B cell (primary cell): Measurements from ENCODE around the gene TMC2. TPM values are rescaled to one million over a fixed set of nuclear protein-coding genes. Genes with fewer than 3 reads are reported as not detected.

Experiments used
- ATAC-seq: fragments of 200-7000 bp; cut with Tn5 transposase; one replicate; pipeline ENCODE4 v1.10.0; 2021; ENCODE audit warnings: low read depth, mild to moderate bottlenecking, moderate number of reproducible peaks, moderate library complexity
- CTCF ChIA-PET: fragments of 350-600 bp; sonication (Branson Sonifier 250); formaldehyde crosslinking; loops from one replicate; lab custom pipeline; 2021; ENCODE audit warnings: antibody characterized with exemption, inconsistent platforms; lab: Charles Lee
- POLR2A ChIA-PET: fragments of 350-600 bp; sonication (Branson Sonifier 250); formaldehyde crosslinking; loops from one replicate; lab custom pipeline; 2021; ENCODE audit warnings: antibody characterized with exemption; lab: Charles Lee
- DNase-seq: peaks from one replicate; pipeline ENCODE4 v3.0.0; 2013
- H2AFZ ChIP-seq: 2 replicates; pipeline ENCODE4 v1.6.1; 2012; ENCODE audit warnings: mild to moderate bottlenecking, low read depth, low read length; ENCODE audit not compliant: insufficient read depth, poor library complexity, severe bottlenecking
- H3K27ac ChIP-seq, 2 donors: 1 replicate in 1 of 2; 2 replicates in 1 of 2; pipeline ENCODE4 v1.5.1; 2012 to 2013; ENCODE audit warnings: low read length in 2 of 2, mild to moderate bottlenecking in 2 of 2, moderate library complexity in 1 of 2
- H3K27me3 ChIP-seq, 4 experiments: fragments of 200-600 bp in 1 of 4; sonication (generic) in 1 of 4; replicated peaks in 1 of 4; 1 replicate in 2 of 4; 2 replicates in 2 of 4; pipeline versions ENCODE4 v1.6.1 to v1.7.0; 2013 to 2016; ENCODE audit warnings: low read length in 3 of 4, mild to moderate bottlenecking in 2 of 4, mixed read lengths in 1 of 4, moderate library complexity in 1 of 4; ENCODE audit not compliant: insufficient read depth in 4 of 4, control insufficient read depth in 3 of 4; ENCODE audit errors: control extremely low read depth in 1 of 4
- H3K36me3 ChIP-seq, 2 experiments: replicated peaks in 1 of 2; 1 replicate in 1 of 2; 2 replicates in 1 of 2; pipeline versions ENCODE4 v1.6.1 to v1.7.1; 2013; ENCODE audit warnings: low read length in 1 of 2; ENCODE audit not compliant: insufficient read depth in 2 of 2, control insufficient read depth in 1 of 2; ENCODE audit errors: control extremely low read depth in 1 of 2, extremely low read depth in 1 of 2
- H3K4me1 ChIP-seq, 2 donors: fragments of 200-600 bp in 1 of 2; sonication (generic) in 1 of 2; 1 replicate in 1 of 2; 2 replicates in 1 of 2; pipeline versions ENCODE4 v1.5.1 to v1.6.1; 2013 to 2017; ENCODE audit warnings: low read length in 2 of 2; ENCODE audit not compliant: control insufficient read depth in 2 of 2, insufficient read depth in 2 of 2
- H3K4me2 ChIP-seq: replicated peaks from 2 replicates; pipeline ENCODE3; 2012; ENCODE audit warnings: mild to moderate bottlenecking, low read depth, low read length; ENCODE audit not compliant: poor library complexity, severe bottlenecking
- H3K4me3 ChIP-seq, 5 experiments: fragments of 200-600 bp in 1 of 5; sonication (generic) in 1 of 5; 1 replicate in 3 of 5; 2 replicates in 2 of 5; pipeline versions ENCODE4 v1.5.1 to v1.7.0; 2011 to 2016; ENCODE audit warnings: low read length in 4 of 5, mild to moderate bottlenecking in 4 of 5, low read depth in 2 of 5, control low read depth in 1 of 5, moderate library complexity in 1 of 5; ENCODE audit not compliant: insufficient read depth in 1 of 5; ENCODE audit errors: control extremely low read depth in 1 of 5, extremely low read depth in 1 of 5
- H3K79me2 ChIP-seq: fragments of 200-600 bp; sonication (generic); one replicate; pipeline ENCODE4 v1.6.0; 2016; ENCODE audit warnings: low read length; ENCODE audit not compliant: control insufficient read depth, insufficient read depth
- H3K9ac ChIP-seq: fragments of 200-600 bp; sonication (generic); 2 replicates; pipeline ENCODE4 v1.6.1; 2017; ENCODE audit warnings: mild to moderate bottlenecking, low read length, moderate library complexity
- H3K9me3 ChIP-seq, 3 donors: one replicate each; pipeline versions ENCODE4 v1.6.1 to v1.7.1; 2013; ENCODE audit warnings: low read length in 2 of 3; ENCODE audit not compliant: control insufficient read depth in 2 of 3, insufficient read depth in 1 of 3; ENCODE audit errors: control extremely low read depth in 1 of 3
- H4K20me1 ChIP-seq: 2 replicates; pipeline ENCODE4 v1.6.0; 2012; ENCODE audit warnings: mild to moderate bottlenecking, low read length; ENCODE audit not compliant: insufficient read depth, control insufficient read depth, poor library complexity, severe bottlenecking
- H3K27ac Mint-ChIP-seq: one replicate; pipeline ENCODE4 v1.8.0; 2021; ENCODE audit warnings: mixed read lengths
- H3K27me3 Mint-ChIP-seq: one replicate; pipeline ENCODE4 v1.8.0; 2021; ENCODE audit warnings: mixed read lengths
- H3K4me1 Mint-ChIP-seq: one replicate; pipeline ENCODE4 v1.8.0; 2021; ENCODE audit warnings: mixed read lengths
- H3K4me3 Mint-ChIP-seq: one replicate; pipeline ENCODE4 v1.8.0; 2021; ENCODE audit warnings: mixed read lengths
- H3K9me3 Mint-ChIP-seq: one replicate; pipeline ENCODE4 v1.8.0; 2022; ENCODE audit warnings: mixed read lengths; ENCODE audit not compliant: insufficient read depth
- EZH2 ChIP-seq: IDR thresholded peaks from 2 replicates; pipeline ENCODE4 v1.6.1; 2012; ENCODE audit warnings: borderline replicate concordance, low read depth, mild to moderate bottlenecking, moderate library complexity, low read length; ENCODE audit not compliant: insufficient read depth, poor library complexity, severe bottlenecking
- WGBS: methylation state at CpG from one replicate; pipeline ENCODE4 v1.1.5; 2013; ENCODE audit warnings: missing lambda C conversion rate; ENCODE audit not compliant: insufficient coverage; 5-methylcytosine and 5-hydroxymethylcytosine counted together
- intact Hi-C: fragments of 100-400 bp; cut with micrococcal nuclease; formaldehyde crosslinking; loops from one replicate; pipeline ENCODE4 v1.10.0; 2022
- polyA plus RNA-seq: library from polyadenylated mRNA; depleted of rRNA; stranded (reverse); fragments of >200 nt; gene quantifications from 2 replicates; pipeline ENCODE4 v1.2.3, GENCODE V29; 2012
- total RNA-seq, 2 donors: library from RNA; stranded (reverse); fragments of 120-200 nt in 1 of 2; gene quantifications; 1 replicate in 1 of 2; 2 replicates in 1 of 2; pipeline versions ENCODE4 v1.2.3 to v1.2.4, GENCODE V29; 2013 to 2022
- TF ChIP-seq, protein P1 (sequence below): fragments of 200-600 bp; IDR thresholded peaks from one replicate; pipeline ENCODE4 v1.8.0; 2022; ENCODE audit warnings: antibody characterized with exemption, mild to moderate bottlenecking

Gene TMC2
- total and polyA plus RNA-seq, 2 donors (not counting 1 experiment from before 2014, with no cell fraction given): not detected

DNA sequence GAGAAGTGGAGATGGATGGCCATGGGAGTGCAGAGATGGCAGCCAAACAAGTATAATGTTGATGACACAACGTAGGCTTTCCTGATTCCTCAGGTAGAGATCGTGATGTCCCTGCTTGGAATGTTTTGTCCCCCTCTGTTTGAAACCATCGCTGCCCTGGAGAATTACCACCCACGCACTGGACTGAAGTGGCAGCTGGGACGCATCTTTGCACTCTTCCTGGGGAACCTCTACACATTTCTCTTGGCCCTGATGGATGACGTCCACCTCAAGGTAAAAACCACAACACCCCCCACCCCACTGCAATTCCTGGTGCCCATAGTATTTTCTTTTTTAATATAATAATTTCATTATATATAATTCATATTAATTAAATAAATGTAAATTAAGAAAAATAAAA, 74.0 kb downstream of the TMC2 start:
- ChIA-PET CTCF (no interaction called here), POLR2A (no interaction called here)
- TF ChIP-seq, protein P1, sequence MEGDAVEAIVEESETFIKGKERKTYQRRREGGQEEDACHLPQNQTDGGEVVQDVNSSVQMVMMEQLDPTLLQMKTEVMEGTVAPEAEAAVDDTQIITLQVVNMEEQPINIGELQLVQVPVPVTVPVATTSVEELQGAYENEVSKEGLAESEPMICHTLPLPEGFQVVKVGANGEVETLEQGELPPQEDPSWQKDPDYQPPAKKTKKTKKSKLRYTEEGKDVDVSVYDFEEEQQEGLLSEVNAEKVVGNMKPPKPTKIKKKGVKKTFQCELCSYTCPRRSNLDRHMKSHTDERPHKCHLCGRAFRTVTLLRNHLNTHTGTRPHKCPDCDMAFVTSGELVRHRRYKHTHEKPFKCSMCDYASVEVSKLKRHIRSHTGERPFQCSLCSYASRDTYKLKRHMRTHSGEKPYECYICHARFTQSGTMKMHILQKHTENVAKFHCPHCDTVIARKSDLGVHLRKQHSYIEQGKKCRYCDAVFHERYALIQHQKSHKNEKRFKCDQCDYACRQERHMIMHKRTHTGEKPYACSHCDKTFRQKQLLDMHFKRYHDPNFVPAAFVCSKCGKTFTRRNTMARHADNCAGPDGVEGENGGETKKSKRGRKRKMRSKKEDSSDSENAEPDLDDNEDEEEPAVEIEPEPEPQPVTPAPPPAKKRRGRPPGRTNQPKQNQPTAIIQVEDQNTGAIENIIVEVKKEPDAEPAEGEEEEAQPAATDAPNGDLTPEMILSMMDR: no peak
- no peak for TF ChIP-seq EZH2
- Histone ChIP-seq H3K9me3 (peaks cover 4 to 17% (median 14%) of the 10 kb centered on the region in 3 donors), H3K79me2 (no peaks in the 10 kb centered on the region), H3K4me1 (no peaks in the 10 kb centered on the region), H3K4me2 (no peak overlapping the region), H2AFZ (no peak overlapping the region), H3K4me3 (no peak overlapping the region), H3K9ac (no peak overlapping the region), H3K27ac (no peak overlapping the region), H3K27me3 (peaks cover 0 to 24% (median 4%) of the 10 kb centered on the region in 4 experiments), H3K36me3 (no peaks in the 10 kb centered on the region), H4K20me1 (no peaks in the 10 kb centered on the region)
- intact Hi-C loops: no loop called here
- 94% methylated on average over 5 of the region's 6 CpGs for WGBS
- peaks cover 36% of the 10 kb centered on the region for H3K27me3 Mint-ChIP-seq
- no peak overlapping the region for H3K4me3 Mint-ChIP-seq
- H3K27ac Mint-ChIP-seq: no peak overlapping the region
- no peak for ATAC-seq
- DNase-seq: no peak
- no peaks in the 10 kb centered on the region for H3K4me1 Mint-ChIP-seq
- peaks cover 2% of the 10 kb centered on the region for H3K9me3 Mint-ChIP-seq

DNA sequence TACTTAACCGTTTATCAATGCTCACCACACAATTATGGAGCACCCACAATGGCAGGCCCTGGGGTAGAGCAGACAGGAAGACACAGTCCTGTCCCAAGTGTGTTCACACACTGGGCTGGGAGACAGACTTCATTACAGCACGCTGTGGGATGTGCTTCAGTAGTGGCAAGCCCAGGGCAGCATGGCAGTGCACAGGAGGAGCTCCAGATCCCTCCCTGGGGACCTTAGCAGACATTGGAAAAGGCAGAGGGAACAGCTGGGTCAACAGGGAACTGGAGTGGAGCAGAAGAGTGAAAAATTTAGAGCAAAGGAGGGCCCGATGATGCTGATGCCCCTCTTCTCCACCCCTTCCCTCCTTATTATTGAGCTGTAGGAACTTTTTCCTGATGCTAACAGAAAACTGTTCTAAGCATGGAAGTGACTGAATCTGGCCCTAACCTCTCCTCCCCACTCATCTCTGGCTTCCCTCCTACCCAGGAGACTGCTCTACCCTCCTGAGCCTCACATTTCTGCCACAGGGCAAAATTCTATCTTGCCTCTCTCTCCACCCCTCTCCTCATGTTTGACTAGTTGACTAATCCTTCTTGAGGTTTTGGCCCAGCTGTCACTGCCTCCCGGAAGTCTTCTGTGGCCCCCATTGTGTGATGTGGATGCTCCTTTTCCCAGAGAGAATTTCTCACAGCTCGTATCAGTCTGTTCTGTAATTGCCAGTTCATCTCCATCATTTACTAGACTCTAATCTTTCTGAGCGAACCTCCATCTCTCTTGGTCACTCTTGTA, 74.8 kb downstream of the TMC2 start:
- Histone ChIP-seq H3K27ac (no peak overlapping the region), H3K79me2 (no peaks in the 10 kb centered on the region), H2AFZ (no peak overlapping the region), H4K20me1 (no peaks in the 10 kb centered on the region), H3K4me3 (no peak overlapping the region), H3K27me3 (peaks cover 0 to 26% (median 4%) of the 10 kb centered on the region in 4 experiments), H3K9me3 (peaks cover 4 to 12% (median 7%) of the 10 kb centered on the region in 3 donors), H3K4me1 (no peaks in the 10 kb centered on the region), H3K36me3 (no peaks in the 10 kb centered on the region), H3K4me2 (no peak overlapping the region), H3K9ac (no peak overlapping the region)
- no peak for TF ChIP-seq EZH2
- TF ChIP-seq, protein P1: no peak
- Mint-ChIP-seq H3K4me3 (no peak overlapping the region), H3K4me1 (no peaks in the 10 kb centered on the region), H3K27me3 (peaks cover 40% of the 10 kb centered on the region), H3K27ac (no peak overlapping the region), H3K9me3 (peaks cover 2% of the 10 kb centered on the region)
- no peak for DNase-seq
- ChIA-PET CTCF (no interaction called here), POLR2A (no interaction called here)
- intact Hi-C loops: no loop called here
- WGBS: 33% methylated on average over 2 of the region's 6 CpGs
- ATAC-seq: no peak
